CD4-positive, alpha-beta T cell treated with Interleukin-15 for 4 hours (primary cell): ENCODE results near the gene ADAMTS12.

Experiments used
- DNase-seq: peaks from one replicate; pipeline ENCODE4 v3.0.0-alpha.2; 2020; ENCODE audit warnings: low spot score

ADAMTS12 gene

DNA sequence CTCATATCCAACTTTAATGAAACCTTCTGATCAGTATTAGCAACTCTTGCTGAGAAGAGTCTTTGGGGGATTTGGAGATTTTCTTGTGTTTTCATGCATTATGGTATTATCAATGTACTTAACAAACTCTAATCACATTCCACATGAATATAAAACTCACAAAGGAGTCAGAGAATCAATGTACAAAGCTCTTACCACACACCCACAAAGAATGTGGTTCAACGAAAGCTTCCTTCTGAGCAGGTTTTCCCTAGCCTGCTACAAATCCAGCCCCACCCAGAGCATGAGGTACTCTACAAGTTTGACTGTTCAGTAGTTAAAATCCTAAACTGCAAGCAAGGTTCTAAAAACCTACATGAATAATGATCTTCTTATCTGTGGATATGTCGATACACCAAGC is 240.9 kb downstream of the ADAMTS12 start:
- no peak for DNase-seq

DNA sequence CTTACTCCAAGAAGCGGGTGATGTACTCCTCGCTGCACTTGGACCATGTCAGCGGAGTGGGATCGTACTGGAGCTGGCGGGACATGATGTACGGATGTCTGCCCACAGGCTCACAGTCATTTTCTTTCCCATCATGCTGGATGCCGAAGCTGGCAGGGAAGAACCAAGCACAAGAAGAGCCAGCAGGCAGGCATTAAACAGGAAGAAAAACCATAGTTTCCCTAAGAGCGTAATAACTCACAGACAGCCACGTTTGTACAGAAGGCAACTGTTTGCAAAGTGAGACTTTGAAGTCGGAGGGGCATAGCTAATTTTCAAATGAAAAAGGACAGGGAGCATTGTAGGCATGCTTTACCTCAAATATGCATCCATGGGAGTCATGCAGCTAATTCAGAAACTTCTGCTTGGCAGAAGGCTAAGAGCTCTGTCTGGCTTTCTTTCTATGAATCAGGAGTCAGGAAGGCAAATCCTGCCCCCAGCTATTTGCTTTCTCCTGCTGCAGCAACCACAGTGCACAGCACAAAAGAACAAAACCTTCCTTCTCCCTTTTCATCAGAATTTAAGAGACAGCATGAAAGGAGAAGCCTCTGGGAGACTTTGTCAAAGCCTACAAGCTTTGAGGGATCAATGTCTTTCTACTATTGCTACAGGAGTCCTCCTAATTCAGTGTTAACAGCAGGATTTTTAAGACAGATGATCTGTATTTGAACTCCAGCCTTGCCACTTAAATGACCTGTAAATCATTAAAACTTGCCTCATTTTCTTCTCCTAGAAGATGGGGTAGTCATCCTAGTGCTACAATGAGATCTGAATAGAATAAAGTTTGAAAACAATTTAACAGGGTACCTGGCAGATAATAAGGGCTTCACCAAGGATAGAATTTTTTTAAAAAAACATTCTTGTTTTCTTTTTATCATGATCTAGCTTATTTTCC is 242.0 kb downstream of the ADAMTS12 start:
- no peak for DNase-seq

DNA sequence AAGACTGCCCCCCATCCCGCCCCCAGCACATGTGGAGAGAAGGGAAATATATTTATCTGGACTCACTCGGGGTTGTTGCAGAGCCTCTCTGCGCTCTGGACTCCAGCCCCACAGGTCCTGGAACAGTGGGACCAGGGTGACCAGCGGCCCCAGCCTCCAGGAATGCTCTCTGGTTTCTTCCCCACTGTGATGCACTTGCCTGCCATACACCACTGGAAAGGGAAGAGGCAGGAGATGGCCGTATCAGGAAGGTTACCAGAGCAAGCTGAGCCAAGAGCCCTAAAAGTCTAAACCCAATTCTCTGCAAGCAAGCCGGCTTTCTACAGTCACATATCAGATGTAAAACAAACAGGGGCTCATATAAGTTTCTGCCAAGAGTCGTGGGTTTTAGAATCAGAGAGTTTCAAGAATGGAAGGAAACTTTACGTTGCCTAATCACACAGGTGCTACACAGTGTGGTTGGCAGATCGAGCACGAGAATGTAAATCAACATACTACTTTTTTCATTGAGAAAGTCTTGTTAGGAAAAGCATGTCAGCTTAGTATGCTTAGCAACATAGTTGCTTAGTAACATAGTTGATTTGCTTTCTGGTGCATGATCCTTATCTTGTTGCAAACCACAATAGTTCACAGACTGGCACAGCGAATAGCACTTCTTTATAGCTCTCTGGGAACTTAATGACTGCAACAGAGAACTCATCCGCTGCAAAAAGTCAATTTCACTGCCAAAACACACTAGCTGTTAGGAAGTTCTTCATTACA is 249.9 kb downstream of the ADAMTS12 start:
- no peak for DNase-seq

DNA sequence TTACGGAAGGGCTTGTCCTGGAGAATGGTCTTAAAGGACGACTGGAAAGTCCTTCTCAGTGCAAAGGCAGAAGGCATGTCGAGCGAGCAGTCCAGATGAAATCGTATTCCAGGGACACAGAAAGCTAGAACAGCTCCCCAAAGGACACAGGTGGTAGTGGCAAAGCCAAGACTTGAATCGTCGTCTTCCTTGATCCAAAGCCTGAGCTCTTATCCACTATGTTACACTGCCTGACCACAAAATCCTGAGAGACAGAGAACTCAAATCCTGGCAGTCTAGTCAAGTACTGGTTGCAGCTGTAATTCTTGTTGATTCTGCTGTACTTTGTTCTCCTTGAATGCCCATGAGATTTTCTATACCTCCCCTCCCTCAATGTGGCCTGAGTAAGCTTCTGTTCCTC is 252.3 kb downstream of the ADAMTS12 start:
- DNase-seq = no peak

DNA sequence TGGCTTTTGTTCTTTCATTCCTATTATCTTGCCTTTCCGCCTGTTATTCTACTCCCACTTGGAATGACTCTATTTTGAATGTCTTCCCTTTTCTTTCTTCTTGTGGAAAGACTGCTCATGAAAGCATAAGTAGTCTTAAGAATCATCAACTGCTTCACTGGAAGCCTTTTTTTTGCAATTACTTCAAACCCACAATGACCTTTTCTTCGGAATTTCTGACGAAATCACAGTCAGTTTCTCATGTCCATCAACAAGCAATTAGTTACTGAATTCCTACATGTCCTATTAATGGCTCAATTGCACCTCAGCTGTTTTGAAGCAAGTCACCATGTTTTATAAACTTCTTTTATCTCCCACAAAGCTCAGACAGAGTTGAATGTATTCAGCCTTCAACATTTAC is 254.8 kb downstream of the ADAMTS12 start:
- DNase-seq = no peak

DNA sequence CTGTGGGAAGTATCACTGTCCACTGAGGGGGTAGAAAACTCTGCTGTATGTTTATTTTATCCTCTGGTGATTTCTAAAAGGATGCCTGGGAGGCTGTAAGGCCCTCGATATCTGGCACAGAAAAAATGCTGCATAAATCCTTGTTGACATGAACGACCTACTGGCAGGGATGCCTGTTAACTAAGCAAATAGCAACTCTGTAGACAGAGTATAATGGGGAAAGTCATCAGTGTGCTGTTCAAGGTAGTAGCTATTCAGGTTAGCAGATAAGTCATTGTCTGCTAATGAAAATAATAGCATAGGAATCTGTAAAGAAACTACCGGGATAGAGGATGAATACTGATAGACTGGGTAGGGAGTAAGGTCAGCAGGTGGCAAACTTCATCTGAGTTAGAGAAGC is 256.2 kb downstream of the ADAMTS12 start:
- DNase-seq = no peak

DNA sequence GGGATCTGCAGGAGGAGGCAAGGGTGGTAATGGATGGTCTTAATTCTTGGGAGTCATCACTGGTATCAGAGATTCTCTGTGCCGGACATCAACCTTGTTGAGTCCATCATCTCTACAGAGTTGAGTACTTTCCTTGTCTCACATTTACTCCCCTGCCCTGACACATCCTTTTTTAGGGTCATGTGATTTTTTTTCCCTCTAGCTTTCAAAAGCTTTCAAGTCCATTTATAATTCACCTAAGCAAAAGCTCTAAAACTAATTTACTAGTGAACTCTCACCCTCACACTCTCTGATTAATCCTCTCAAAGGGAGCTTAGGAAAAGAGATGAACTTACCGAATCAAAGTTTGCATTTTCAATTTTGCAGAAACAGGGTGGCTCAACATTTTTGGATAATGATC is 258.1 kb downstream of the ADAMTS12 start:
- DNase-seq = no peak

DNA sequence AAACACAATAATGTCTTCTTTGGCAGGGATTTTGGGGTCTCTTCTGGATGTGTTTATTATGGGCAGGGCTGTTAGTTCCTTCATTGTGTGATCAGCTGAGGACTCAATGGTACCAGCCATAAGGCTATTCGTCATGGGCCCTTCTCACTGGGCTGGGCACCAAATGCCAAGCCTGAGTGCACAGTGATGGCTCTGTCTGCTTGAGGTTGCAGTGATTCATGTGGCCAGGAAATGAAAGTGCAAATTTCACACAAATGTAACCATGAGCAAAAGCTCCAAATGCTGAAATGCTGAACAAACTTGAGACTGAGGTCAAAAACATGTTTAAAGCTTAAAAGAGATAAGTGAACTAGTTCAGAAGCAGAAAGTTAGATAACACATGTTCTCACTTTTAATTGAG is 260.0 kb downstream of the ADAMTS12 start:
- DNase-seq = no peak

DNA sequence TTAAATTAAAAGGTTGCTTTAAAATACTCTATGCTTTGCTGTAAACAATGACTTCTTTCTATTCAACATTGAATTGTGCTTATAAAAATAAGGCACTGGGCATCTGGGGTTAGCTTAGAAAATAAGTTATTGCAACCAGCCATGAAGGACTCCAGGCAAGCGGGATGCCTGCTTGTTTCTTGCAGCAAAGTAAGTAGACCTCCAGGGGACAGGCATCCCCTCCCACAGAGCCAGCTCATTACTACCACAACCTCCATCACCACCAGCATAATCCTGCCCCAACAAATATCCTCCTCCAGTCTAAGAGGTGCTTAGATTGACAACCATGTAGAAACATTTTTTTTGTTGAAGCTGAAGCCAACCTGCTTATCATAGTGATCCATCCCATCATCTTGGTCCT is 260.7 kb downstream of the ADAMTS12 start:
- no peak for DNase-seq

DNA sequence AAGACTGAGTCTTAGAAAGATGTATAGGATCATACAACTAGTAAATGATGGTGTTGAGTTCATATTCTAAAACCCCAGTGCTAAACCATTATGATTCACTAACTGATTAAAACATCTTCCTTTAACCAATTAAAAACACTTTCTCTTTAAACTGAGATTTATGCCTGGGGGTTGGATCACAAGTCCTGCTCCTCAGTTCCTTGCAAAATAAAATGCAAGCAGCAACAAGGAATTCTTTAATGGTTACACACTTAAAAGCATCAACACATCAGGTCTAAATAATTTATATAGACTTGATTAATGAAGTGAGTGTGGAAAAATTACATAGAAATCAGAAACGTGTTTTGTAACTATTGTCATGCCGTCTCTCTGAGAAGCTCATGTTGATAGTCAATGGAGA is 261.8 kb downstream of the ADAMTS12 start:
- no peak for DNase-seq

DNA sequence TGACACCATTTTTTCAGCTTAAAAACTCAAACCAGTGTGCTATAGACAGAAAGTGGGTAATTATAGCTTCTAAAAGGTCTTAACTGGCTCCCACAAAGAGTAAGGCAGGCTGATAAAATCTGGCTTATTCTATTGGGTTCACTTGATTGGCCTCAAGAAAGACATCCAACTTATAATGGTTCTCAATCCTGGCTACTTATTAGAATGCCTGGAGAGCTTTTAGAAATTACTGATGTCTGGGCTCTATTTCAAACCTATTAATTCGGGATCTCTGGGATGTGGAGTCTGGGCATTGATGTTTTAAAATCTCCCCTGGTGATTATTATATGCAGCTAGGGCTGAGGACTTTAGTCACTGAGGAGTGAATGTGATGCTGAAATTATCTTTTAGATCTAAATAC is 263.0 kb downstream of the ADAMTS12 start:
- no peak for DNase-seq

DNA sequence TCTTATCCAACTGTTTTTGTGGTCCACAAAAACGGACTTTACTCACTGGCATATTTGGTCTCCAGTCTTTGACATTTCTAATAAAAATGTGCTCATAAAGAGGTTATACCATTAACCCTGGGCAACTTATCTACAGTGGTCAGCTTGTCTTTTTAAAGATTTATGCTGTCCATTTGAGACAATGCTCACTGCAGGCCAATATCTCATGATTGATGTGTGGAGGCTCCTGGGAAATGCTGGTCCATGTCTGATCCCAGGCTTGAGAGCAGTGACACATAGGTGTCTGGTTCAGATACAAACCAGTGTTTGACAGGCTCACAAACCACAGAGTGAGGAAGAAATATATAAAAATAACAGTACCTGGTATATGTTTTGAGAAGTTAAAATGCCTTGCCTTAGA is 270.3 kb downstream of the ADAMTS12 start:
- DNase-seq = no peak

DNA sequence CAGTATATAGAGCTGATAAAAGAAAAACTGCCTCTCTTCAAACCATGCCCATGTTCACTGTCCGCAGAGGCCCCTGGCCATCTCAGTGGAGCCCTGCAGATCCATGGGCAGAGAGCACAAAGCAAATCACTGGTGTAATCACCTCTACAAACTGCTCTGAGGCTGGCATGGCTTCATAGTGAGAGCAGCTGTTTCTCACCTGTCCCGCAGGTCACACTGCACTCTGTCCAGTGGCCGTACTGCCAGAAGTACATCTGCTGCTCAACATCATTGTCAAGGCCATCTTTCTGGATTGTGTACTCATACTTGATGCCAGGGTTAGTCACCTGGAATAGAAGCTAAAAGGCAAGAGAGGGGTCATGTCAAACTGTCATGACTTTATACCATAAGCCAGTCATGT is 277.8 kb downstream of the ADAMTS12 start:
- DNase-seq = no peak

DNA sequence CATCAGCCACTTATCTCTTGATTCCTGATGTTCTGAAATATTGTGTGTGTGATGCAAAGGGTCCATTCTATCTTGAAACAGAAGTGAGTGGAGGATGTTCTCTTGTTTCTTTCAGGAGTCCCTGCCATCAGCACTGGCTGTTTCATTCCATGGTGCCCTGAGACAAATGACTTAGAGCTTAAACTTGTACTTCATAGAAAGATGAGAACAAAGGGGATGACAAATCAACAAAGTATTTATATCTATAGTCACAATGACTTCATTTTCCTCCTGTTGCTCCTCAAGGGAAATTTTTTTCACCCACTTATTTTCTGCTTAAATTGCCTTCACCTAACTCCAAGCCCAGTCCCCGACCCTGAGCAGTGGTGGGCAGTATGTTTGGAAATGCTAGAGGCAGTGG is 279.4 kb downstream of the ADAMTS12 start:
- no peak for DNase-seq

DNA sequence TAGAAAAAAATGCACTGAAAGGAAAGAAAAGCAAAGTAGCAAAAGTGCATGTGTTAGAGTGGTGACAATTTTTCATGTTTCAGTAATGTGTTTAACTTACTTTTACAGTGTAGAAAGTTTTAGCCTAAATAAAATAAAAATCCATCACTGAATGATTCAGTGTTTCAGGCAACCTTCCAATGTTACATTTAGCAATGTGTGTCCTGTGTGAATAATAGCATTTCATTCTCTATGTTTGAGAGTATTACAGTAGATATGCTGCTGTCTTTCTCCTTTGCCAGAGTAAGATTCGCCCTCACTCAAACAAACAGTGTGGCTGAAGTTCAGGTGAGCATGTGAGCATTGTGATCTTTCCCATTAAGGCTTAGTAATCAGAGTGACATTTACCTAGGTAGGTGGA is 279.9 kb downstream of the ADAMTS12 start:
- no peak for DNase-seq

DNA sequence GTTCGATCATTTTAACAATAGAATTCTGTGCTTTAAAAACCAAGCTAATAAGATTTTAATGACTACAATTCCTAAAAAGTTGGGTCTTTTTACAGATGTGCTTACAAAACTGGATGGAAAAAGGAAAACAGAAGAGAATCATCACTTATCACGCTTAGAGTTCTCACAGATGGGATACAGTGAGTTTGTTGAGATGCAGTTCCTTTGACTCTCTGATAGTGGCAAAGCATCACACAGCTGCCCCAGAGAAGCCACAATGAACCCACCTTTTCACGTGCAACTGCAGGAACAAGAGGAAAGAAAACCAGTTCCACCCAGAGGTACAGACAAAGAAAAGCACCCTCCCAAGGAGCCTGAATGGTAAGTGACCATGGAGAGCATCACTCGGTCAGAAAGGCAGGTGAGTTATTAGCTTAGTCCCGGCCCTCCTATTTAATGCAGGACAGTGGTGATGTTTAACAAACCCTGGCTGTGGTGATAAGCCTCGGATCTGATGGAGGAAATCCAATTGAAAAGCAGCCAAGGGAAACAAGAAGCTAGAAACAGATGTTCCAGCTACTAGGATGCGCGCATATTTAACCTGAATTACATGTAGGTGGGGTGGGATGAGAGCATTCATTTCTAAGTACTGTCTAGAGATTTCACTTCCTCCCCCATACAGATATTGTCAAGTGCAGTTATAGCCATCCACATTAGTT is 283.3 kb downstream of the ADAMTS12 start:
- no peak for DNase-seq

DNA sequence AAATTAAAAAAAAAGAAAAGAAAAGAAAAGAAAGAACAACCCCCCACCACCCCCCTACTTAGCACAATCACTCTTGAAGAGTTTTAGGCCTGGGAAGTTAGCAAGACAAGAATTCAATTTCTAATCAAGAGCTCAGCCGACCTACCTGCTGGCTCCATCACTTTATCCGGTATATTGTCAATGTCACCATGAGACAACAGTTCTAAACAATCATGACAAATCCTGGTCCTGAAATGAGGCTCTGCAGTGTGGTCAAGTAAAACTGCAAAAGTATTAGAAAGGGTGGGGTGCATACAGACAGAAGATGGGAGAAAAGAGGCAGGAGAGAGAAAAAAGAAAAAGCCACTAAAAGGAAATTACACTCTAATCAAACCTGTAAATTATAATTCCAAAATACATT is 287.3 kb downstream of the ADAMTS12 start:
- DNase-seq = no peak

DNA sequence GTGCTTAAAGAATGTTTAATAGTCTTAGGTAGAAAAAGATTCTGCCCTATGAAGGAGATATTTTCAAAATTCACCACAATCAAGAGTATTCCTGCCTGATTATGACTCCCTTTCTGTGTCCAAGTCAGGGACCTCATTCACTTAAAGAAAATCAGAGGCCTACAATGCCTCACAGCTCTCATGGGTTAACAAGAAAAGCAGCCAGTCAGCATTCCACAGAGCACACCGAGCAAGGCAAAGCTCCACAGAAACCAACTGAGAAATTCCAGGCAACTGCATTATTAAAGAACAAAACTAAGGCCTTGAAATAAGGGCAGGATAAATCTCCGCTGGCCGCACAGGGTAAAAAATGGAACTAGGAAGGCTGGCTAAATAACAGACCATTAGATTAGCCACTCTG is 289.9 kb downstream of the ADAMTS12 start:
- DNase-seq = no peak

DNA sequence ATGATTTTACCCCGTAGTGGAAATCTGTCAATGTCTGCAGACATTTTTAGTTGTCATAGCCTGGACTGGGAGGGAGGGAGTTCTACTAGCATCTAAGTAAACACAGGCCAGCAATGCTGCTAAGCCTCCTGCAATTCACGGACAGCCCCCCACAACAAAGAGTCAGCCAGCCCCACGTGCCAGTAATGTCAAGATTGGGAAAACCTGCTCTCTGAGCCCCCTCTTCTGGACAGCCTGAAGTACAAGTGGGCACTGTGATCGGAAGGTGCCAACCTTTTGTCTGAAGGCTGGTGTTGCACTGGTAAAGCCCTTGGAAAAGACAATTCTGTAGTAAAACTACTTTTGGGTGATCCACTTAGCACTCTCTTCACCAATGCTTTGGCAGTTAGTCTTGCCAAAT is 296.5 kb downstream of the ADAMTS12 start:
- DNase-seq = no peak

DNA sequence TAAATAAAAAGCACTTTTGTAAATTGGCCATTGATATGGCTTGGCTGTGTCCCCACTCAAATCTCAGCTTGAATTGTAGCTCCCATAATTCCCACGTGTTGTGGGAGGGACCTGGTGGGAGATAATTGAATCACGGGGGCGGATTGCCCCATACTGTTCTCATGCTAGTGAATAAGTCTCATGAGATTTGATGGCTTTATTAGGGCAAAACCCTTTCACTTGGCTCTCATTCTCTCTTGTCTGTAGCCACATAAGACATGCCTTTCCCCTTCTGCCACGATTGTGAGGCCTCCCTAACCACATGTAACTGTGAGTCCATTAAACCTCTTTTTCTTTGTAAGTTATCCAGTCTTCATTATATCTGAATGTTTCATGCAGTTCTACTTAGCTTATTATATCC is 297.8 kb downstream of the ADAMTS12 start:
- DNase-seq = no peak

DNA sequence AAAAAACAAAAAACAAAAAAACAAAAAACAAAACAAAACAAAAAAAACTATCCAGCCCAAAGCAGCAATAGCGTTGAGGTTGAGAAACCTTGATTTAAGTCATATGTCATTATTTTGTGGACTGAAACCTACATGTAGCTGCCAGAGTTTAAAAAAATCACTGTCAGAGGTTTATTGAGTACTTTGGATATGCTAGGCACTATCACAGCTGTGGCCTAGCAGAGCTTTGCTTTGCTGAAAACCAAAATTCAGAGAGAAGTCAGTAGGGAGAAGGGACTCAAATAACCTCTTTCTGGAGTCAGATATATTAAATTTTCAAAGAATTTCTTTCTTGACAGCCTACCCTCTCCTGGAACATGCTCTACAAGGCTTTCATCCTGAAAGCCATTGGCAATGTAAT is 299.5 kb downstream of the ADAMTS12 start:
- DNase-seq = no peak

DNA sequence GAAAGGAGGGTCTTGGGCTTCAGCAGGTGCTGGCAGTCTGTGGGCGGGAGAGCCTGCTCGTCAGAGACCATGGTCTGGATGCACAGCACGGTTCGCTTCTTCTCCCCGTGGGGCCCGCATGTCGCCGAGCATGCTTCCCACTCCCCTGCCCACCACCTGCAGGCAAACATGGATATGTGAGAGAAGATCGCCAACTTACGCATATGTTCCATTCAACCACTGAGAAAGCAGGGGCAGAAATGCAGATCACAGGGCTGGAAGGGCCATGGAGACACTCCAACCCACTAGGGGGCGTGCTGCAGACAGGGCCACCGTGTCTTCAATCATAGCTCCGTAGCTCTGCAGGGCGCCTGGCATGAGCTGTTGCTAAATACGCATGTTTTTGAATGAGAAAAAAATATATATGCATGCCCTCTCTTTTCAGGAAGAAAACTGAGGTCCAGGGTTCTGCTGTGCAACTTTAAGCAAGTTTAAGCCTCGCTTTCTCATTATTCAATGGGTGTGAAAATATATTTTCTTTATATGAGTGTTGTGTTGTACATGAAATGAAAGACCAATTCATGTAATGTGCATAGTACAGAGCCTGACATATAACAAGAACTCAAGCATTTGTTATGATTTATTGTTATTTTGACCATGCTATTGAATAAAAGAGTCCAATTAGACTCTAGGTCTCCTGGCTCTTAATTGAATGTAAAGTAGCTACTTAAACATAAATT is 303.0 kb downstream of the ADAMTS12 start:
- DNase-seq = peak; percentile 16
